Osteocyte (in vitro differentiated cells): Measurements from ENCODE around the gene CLIC3. TPM values are rescaled to one million over a fixed set of nuclear protein-coding genes. Genes with fewer than 3 reads are reported as not detected.

Source experiments
- DNase-seq: peaks from one replicate; pipeline ENCODE4 v3.0.0; 2021; ENCODE audit warnings: mixed read lengths; ENCODE audit not compliant: unreplicated experiment; ENCODE audit errors: extremely low spot score
- H3K27ac Mint-ChIP-seq: one replicate; pipeline ENCODE4 v1.8.0; 2021; ENCODE audit warnings: mild to moderate bottlenecking, mixed read lengths; ENCODE audit not compliant: unreplicated experiment
- H3K27me3 Mint-ChIP-seq: one replicate; pipeline ENCODE4 v1.8.0; 2021; ENCODE audit warnings: mixed read lengths; ENCODE audit not compliant: unreplicated experiment
- H3K36me3 Mint-ChIP-seq: one replicate; pipeline ENCODE4 v1.8.0; 2021; ENCODE audit warnings: mixed read lengths; ENCODE audit not compliant: unreplicated experiment
- H3K4me1 Mint-ChIP-seq: one replicate; pipeline ENCODE4 v1.8.0; 2021; ENCODE audit warnings: mixed read lengths; ENCODE audit not compliant: unreplicated experiment
- H3K4me3 Mint-ChIP-seq: one replicate; pipeline ENCODE4 v1.8.0; 2021; ENCODE audit warnings: mild to moderate bottlenecking, moderate library complexity, mixed read lengths; ENCODE audit not compliant: unreplicated experiment
- H3K9me3 Mint-ChIP-seq: one replicate; pipeline ENCODE4 v1.8.0; 2021; ENCODE audit warnings: mixed read lengths; ENCODE audit not compliant: unreplicated experiment
- total RNA-seq: library from RNA; stranded (reverse); gene quantifications from 2 replicates; pipeline ENCODE4 v1.2.1, GENCODE V29; 2021
- TF ChIP-seq, protein P1 (sequence below): fragments of 200-600 bp; sonication (generic); IDR thresholded peaks from 2 replicates; pipeline ENCODE4 v1.5.0; 2021; ENCODE audit warnings: antibody characterized with exemption, mild to moderate bottlenecking, moderate library complexity

Gene CLIC3
- total RNA-seq, 1 donor from 2014 or later: not detected

GRCh38 chr9:136983656-136984314, 12.6 kb downstream of the CLIC3 start:
- H3K27ac Mint-ChIP-seq: no peak overlapping the region
- no peaks in the 10 kb centered on the region for H3K36me3 Mint-ChIP-seq
- TF ChIP-seq, protein P1, sequence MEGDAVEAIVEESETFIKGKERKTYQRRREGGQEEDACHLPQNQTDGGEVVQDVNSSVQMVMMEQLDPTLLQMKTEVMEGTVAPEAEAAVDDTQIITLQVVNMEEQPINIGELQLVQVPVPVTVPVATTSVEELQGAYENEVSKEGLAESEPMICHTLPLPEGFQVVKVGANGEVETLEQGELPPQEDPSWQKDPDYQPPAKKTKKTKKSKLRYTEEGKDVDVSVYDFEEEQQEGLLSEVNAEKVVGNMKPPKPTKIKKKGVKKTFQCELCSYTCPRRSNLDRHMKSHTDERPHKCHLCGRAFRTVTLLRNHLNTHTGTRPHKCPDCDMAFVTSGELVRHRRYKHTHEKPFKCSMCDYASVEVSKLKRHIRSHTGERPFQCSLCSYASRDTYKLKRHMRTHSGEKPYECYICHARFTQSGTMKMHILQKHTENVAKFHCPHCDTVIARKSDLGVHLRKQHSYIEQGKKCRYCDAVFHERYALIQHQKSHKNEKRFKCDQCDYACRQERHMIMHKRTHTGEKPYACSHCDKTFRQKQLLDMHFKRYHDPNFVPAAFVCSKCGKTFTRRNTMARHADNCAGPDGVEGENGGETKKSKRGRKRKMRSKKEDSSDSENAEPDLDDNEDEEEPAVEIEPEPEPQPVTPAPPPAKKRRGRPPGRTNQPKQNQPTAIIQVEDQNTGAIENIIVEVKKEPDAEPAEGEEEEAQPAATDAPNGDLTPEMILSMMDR: no peak
- no peaks in the 10 kb centered on the region for H3K9me3 Mint-ChIP-seq
- H3K27me3 Mint-ChIP-seq: no peaks in the 10 kb centered on the region
- H3K4me3 Mint-ChIP-seq: no peak overlapping the region
- no peaks in the 10 kb centered on the region for H3K4me1 Mint-ChIP-seq
- no peak for DNase-seq

- no peaks in the 10 kb centered on the region for H3K4me1 Mint-ChIP-seq
- no peak overlapping the region for H3K4me3 Mint-ChIP-seq
- no peaks in the 10 kb centered on the region for H3K27me3 Mint-ChIP-seq
- H3K9me3 Mint-ChIP-seq: no peaks in the 10 kb centered on the region
- TF ChIP-seq, protein P1: no peak
- H3K36me3 Mint-ChIP-seq: no peaks in the 10 kb centered on the region
- no peak for DNase-seq
- H3K27ac Mint-ChIP-seq: no peak overlapping the region
Observed at GRCh38 chr9:136983167-136983566, 13.2 kb downstream of the CLIC3 start.

DNA sequence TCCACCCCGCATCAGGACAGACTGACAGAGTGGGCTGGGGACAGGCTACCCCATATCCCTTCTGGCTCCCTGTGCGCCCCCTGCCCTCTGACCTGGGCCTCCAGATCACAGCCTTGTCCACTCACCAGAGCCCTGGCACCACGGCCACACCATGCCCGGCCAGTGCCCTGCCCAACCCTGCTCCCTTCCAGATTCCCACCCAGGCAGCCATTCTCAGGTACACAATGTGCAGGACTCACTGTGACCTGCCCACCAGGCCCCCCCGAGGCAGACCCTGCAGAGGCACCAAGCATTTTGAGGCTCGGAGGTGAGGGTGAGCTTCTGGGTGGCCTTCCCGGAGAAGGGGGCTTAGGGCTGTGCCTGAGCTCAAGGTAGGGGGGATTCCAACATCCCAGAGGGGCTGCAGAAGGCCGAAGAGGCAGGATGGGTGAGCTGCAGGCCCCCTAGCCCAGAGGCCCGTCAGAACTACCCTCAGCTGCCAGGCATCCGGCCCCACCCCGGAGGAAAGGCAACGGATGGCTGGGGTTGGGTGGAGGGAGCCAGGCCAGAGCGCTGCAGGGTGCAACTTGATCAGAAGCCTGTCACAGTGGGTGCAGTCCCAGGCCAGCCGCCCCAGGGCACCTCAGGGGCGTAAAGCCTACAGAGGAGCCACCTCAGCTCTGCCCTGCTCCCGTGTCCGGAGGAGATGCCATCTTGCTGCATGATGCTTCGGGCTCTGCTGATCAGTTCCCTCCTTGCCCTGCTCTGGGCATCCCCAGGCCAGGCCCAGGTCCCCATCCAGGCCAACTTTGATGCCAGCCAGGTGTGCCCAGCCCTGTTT, 13.9 kb downstream of the CLIC3 start, which contains the start of gene LCNL1:
Gene LCNL1 (plus strand): TSS at position 762 of the 820 bp plus-strand sequence. CDS start 594 bp downstream, outside the sequence.
- H3K36me3 Mint-ChIP-seq: no peaks in the 10 kb centered on the region
- no peak within 1 kb of the TSS for H3K27ac Mint-ChIP-seq
- H3K27me3 Mint-ChIP-seq: no peaks in the 10 kb centered on the region
- H3K4me3 Mint-ChIP-seq: no peak within 1 kb of the TSS
- no peak for DNase-seq
- no peaks in the 10 kb centered on the region for H3K4me1 Mint-ChIP-seq
- TF ChIP-seq, protein P1: no peak
- H3K9me3 Mint-ChIP-seq: no peaks in the 10 kb centered on the region

DNA sequence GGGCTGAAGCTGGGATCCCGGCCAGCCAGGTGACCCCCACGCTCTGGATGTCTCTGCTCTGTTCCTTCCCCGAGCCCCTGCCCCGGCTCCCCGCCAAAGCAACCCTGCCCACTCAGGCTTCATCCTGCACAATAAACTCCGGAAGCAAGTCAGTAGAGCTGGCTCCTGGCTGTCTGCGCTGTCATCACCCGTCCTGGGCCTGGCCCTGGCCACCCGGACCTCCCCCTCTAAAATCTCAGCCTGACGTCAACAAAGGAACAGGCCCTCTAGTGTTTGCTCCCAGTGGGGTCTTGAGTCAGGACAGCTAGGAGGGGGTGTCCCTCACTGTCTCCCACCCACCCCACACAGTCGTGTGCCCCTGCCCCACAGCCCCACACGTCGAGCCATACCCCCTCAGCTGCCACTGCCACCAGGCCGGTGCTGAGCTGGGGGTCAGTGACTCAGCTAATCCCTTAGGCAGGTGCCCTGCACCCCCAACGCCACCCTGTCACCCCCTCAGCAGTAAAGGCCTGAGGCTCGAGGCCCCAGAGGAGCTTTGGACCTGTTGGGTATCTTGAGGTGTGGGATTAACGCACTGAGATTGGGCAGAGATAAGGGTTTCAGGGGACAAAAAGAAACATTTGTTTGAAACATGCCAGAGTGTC, 14.7 kb downstream of the CLIC3 start:
- DNase-seq: no peak
- Mint-ChIP-seq H3K27me3 (no peaks in the 10 kb centered on the region), H3K9me3 (no peaks in the 10 kb centered on the region), H3K36me3 (no peaks in the 10 kb centered on the region), H3K4me3 (no peak overlapping the region), H3K4me1 (no peaks in the 10 kb centered on the region), H3K27ac (no peak overlapping the region)
- TF ChIP-seq, protein P1: no peak
